Smooth muscle cell (in vitro differentiated cells): ENCODE data around the gene CACNA1E. TPM values are rescaled to one million over a fixed set of nuclear protein-coding genes. Genes with fewer than 3 reads are reported as not detected.

ENCODE experiments used
- DNase-seq: peaks from one replicate; lab custom pipeline; 2025; ENCODE audit not compliant: unreplicated experiment; lab: John Stamatoyannopoulos, UW
- H2AFZ ChIP-seq: fragments of 200-600 bp; sonication (generic); 2 replicates; pipeline ENCODE4 v1.6.0; 2016; ENCODE audit warnings: antibody characterized with exemption, low read depth, mild to moderate bottlenecking
- H3F3A ChIP-seq: fragments of 200-600 bp; sonication (generic); 2 replicates; pipeline ENCODE4 v1.6.0; 2017; ENCODE audit warnings: antibody characterized with exemption, low read depth
- H3K27ac ChIP-seq: fragments of 200-600 bp; sonication (generic); 2 replicates; pipeline ENCODE4 v1.5.1; 2016; ENCODE audit warnings: low read depth, mild to moderate bottlenecking
- H3K27me3 ChIP-seq: fragments of 200-600 bp; sonication (generic); 2 replicates; pipeline ENCODE4 v1.6.1; 2016; ENCODE audit warnings: low read depth, mild to moderate bottlenecking
- H3K36me3 ChIP-seq: fragments of 200-600 bp; sonication (generic); 2 replicates; pipeline ENCODE4 v1.5.1; 2016; ENCODE audit warnings: low read depth
- H3K4me1 ChIP-seq: fragments of 200-600 bp; sonication (generic); 2 replicates; pipeline ENCODE4 v1.5.1; 2016; ENCODE audit warnings: low read depth
- H3K4me2 ChIP-seq: fragments of 200-600 bp; sonication (generic); 2 replicates; pipeline ENCODE4 v1.6.0; 2016; ENCODE audit warnings: mild to moderate bottlenecking
- H3K4me3 ChIP-seq: fragments of 200-600 bp; sonication (generic); 2 replicates; pipeline ENCODE4 v1.5.1; 2016; ENCODE audit warnings: mild to moderate bottlenecking
- H3K79me2 ChIP-seq: fragments of 200-600 bp; sonication (generic); 2 replicates; pipeline ENCODE4 v1.6.0; 2016; ENCODE audit warnings: low read depth, mild to moderate bottlenecking
- H3K9ac ChIP-seq: fragments of 200-600 bp; sonication (generic); 2 replicates; pipeline ENCODE4 v1.6.0; 2016; ENCODE audit warnings: low read depth
- H3K9me3 ChIP-seq: fragments of 200-600 bp; sonication (generic); replicated peaks from 2 replicates; pipeline ENCODE4 v1.5.1; 2016; ENCODE audit warnings: low read depth
- H4K20me1 ChIP-seq: fragments of 200-600 bp; sonication (generic); 2 replicates; pipeline ENCODE4 v1.6.0; 2016; ENCODE audit warnings: low read depth
- WGBS: methylation state at CpG from one replicate; pipeline ENCODE4 v1.1.7; 2016; ENCODE audit warnings: low lambda C conversion rate; 5-methylcytosine and 5-hydroxymethylcytosine counted together
- polyA plus RNA-seq: library from polyadenylated mRNA; unstranded; fragments of >200 nt; fragmentation: Nextera tagmentation; extraction: Ambion mirVana; gene quantifications from 2 replicates; pipeline ENCODE4 v1.2.1, GENCODE V29; 2016
- total RNA-seq: library from RNA; depleted of rRNA; stranded (reverse); fragments of >200 nt; gene quantifications from 2 replicates; pipeline ENCODE4 v1.2.3, GENCODE V29; 2014
- TF ChIP-seq, protein P1 (sequence below): fragments of 200-600 bp; sonication (generic); IDR thresholded peaks from 2 replicates; pipeline ENCODE4 v1.5.1; 2017; ENCODE audit warnings: borderline replicate concordance, mild to moderate bottlenecking, antibody characterized with exemption; ENCODE audit not compliant: insufficient read depth, poor library complexity, severe bottlenecking

The CACNA1E gene
- total and polyA plus RNA-seq, 2 experiments from 2014 or later, result not detected

DNA sequence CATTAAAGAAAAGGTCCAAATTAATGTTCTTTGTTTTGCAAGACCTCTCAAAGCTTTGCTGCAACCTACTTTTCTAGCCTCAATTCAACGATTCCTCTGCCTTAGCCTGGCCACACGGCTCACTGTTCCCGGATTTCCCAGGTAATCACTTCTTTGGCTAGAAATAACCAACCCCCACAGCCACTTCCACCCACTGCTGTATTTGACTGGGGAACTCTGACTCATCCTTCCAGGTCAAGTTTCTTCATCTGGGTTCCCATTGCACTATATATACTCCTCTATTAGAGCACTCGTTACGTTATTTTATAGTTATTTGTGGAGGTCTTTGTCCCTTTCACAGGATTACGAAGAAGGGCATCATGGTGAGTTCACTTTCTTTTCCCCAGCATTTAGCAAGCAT is 185.9 kb downstream of the CACNA1E start:
- WGBS, result 70% methylated on average over 6 of the region's 6 CpGs
- DNase-seq, result no peak
- Histone ChIP-seq H3K27ac (no peak overlapping the region), H3K9me3 (no peaks in the 10 kb centered on the region), H2AFZ (no peak overlapping the region), H3F3A (no peaks in the 10 kb centered on the region), H3K9ac (no peak overlapping the region), H3K79me2 (no peaks in the 10 kb centered on the region), H3K4me3 (no peak overlapping the region), H4K20me1 (no peaks in the 10 kb centered on the region), H3K4me1 (no peaks in the 10 kb centered on the region), H3K4me2 (no peak overlapping the region), H3K27me3 (no peaks in the 10 kb centered on the region), H3K36me3 (no peaks in the 10 kb centered on the region)
- TF ChIP-seq, protein P1, sequence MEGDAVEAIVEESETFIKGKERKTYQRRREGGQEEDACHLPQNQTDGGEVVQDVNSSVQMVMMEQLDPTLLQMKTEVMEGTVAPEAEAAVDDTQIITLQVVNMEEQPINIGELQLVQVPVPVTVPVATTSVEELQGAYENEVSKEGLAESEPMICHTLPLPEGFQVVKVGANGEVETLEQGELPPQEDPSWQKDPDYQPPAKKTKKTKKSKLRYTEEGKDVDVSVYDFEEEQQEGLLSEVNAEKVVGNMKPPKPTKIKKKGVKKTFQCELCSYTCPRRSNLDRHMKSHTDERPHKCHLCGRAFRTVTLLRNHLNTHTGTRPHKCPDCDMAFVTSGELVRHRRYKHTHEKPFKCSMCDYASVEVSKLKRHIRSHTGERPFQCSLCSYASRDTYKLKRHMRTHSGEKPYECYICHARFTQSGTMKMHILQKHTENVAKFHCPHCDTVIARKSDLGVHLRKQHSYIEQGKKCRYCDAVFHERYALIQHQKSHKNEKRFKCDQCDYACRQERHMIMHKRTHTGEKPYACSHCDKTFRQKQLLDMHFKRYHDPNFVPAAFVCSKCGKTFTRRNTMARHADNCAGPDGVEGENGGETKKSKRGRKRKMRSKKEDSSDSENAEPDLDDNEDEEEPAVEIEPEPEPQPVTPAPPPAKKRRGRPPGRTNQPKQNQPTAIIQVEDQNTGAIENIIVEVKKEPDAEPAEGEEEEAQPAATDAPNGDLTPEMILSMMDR, result no peak

DNA sequence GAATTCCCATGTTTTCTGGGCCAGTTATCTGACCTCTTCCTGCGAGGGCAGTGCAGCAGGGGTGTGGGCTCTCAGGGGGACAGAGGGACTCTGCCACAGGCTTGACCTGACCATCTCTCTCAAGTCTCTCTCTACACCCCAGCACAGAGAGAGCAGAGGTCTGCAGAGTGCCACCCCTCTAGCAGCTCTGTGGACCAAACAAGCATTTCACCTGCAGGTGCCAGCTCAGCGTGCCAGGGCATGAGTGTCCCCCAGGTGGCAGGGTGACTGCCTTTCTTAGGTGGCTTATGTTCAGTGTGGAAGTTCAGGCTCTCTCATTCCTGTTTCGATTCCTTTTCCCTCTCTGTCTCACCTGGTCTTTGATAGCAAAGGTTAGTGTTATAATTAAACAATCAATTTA is 191.3 kb downstream of the CACNA1E start:
- Histone ChIP-seq H3K4me1 (peaks cover 12% of the 10 kb centered on the region), H3K36me3 (no peaks in the 10 kb centered on the region), H3K27ac (no peak overlapping the region), H3K79me2 (no peaks in the 10 kb centered on the region), H3K27me3 (peaks cover 2% of the 10 kb centered on the region), H3K4me2 (no peak overlapping the region), H3K4me3 (no peak overlapping the region), H2AFZ (no peak overlapping the region), H4K20me1 (no peaks in the 10 kb centered on the region), H3K9me3 (no peaks in the 10 kb centered on the region), H3F3A (no peaks in the 10 kb centered on the region), H3K9ac (no peak overlapping the region)
- TF ChIP-seq, protein P1, result no peak
- WGBS, result 83% methylated on average over 3 of the region's 3 CpGs
- DNase-seq, result no peak

DNA sequence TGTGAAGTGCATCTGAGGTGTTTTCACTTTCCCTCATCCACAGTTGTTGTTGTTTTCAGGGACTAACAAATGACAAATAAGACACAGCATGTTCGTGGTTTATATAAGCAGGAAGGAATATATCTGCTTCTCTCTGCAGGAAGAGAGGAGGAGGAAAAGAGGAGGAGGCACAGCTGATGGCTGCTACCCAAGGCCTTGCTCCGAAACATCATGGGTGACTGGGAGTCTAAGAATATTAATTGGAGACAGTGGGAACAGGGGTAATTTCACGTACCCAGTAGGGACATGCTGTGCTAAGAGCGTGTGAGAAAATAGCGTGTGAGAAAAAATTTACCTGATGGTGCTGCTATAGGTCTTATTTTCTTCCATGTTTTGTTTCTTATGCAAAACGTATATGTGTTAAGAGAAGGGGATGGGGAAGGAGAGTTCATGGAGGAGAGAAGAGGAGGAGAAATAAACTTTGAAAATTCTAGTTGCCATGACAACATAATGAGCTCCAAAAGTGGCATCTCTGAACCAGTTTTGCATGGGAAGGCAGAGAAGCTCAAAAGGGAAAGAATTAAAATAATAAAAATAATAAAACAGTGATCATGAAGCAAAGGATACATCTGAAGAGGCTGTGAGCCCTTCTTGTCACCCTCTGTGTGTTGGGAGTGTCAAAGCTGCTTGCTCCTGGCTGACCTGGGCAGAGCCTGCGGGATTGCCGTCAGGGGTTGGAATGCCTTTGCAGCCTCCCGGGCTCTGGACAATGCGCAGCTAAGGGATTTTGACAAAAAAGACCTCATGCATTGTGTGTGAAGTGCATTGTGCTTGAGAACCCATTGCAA is 192.0 kb downstream of the CACNA1E start:
- Histone ChIP-seq H3K79me2 (no peaks in the 10 kb centered on the region), H3K27ac (no peak overlapping the region), H2AFZ (no peak overlapping the region), H3K27me3 (peaks cover 2% of the 10 kb centered on the region), H3K4me2 (no peak overlapping the region), H3F3A (no peaks in the 10 kb centered on the region), H3K4me1 (peaks cover 12% of the 10 kb centered on the region), H3K36me3 (no peaks in the 10 kb centered on the region), H3K4me3 (no peak overlapping the region), H3K9ac (no peak overlapping the region), H3K9me3 (no peaks in the 10 kb centered on the region), H4K20me1 (no peaks in the 10 kb centered on the region)
- 86% methylated on average over 10 of the region's 10 CpGs for WGBS
- DNase-seq, result no peak
- TF ChIP-seq, protein P1, result no peak

DNA sequence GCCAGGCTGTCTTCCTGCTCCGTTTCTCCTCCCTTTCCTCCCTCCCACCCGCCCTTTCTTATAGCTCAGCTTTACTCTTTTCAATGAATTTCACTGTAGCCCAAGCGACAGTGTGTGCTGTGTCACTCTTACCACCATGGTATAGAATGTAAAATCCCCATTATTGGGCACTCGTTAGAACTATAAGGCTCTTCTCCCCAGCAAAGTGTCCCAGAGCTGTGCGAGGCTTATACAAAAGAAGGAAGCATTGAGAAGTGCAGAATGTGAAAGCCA is 192.5 kb downstream of the CACNA1E start:
- H3K4me1 ChIP-seq, result peaks cover 12% of the 10 kb centered on the region
- H3K9ac ChIP-seq, result no peak overlapping the region
- no peak overlapping the region for H3K4me2 ChIP-seq
- H3F3A ChIP-seq, result no peaks in the 10 kb centered on the region
- DNase-seq, result no peak
- H2AFZ ChIP-seq, result no peak overlapping the region
- peaks cover 2% of the 10 kb centered on the region for H3K27me3 ChIP-seq
- H4K20me1 ChIP-seq, result no peaks in the 10 kb centered on the region
- WGBS, result 47% methylated on average over 5 of the region's 5 CpGs
- H3K36me3 ChIP-seq, result no peaks in the 10 kb centered on the region
- TF ChIP-seq, protein P1, result no peak
- no peak overlapping the region for H3K4me3 ChIP-seq
- H3K79me2 ChIP-seq, result no peaks in the 10 kb centered on the region
- no peak overlapping the region for H3K27ac ChIP-seq
- H3K9me3 ChIP-seq, result no peaks in the 10 kb centered on the region
